Measurements from ENCODE around the gene TUSC7.

GRCh38 chr3:116667791-116668190, 41.8 kb upstream of the TUSC7 start:
- TF ChIP-seq FOXM1 (IDR thresholded peaks at IDR 0.05; ENCODE audit: borderline replicate concordance): no peak
- TF ChIP-seq PKNOX1 (IDR thresholded peaks at IDR 0.05): no peak

Data from HEK293T (cell line).